SK-N-SH (cell line): ENCODE results near the gene AKR1E2. TPM values are rescaled to one million over a fixed set of nuclear protein-coding genes. Genes with fewer than 3 reads are reported as not detected.

Source experiments
- CTCF ChIA-PET: fragments of 300-600, 350-600 bp; formaldehyde crosslinking; extraction: SDS; loops from one replicate; lab custom pipeline; 2021; lab: Yijun Ruan, JAX
- POLR2A ChIA-PET: fragments of 350-600 bp; sonication (Branson Sonifier 250); formaldehyde crosslinking; extraction: SDS; loops from one replicate; lab custom pipeline; 2020; ENCODE audit warnings: antibody characterized with exemption, inconsistent platforms; lab: Yijun Ruan, JAX
- DNase-seq: peaks from one replicate; pipeline ENCODE4 v3.0.0; 2012
- H2AFZ ChIP-seq: fragments of 200-600 bp; sonication (generic); 2 replicates; pipeline ENCODE4 v1.8.1; 2016; ENCODE audit warnings: antibody characterized with exemption, mild to moderate bottlenecking, low read depth
- H3F3A ChIP-seq: fragments of 200-600 bp; sonication (generic); replicated peaks from 2 replicates; pipeline ENCODE3; 2016; ENCODE audit warnings: antibody characterized with exemption, mild to moderate bottlenecking; ENCODE audit not compliant: insufficient read depth
- H3K27ac ChIP-seq, 2 experiments: fragments of 200-500 bp in 1 of 2; fragments of 200-600 bp in 1 of 2; sonication (Bioruptor generic) in 1 of 2; sonication (generic), shearing (Covaris generic) in 1 of 2; 2 replicates each; pipeline versions ENCODE4 v1.5.1 to v1.6.1; 2014 to 2016; ENCODE audit warnings: low read depth in 2 of 2, inconsistent platforms in 1 of 2, low read length in 1 of 2, mild to moderate bottlenecking in 1 of 2, mixed read lengths in 1 of 2
- H3K27me3 ChIP-seq: fragments of 200-600 bp; sonication (generic), shearing (Covaris generic); 2 replicates; pipeline ENCODE4 v1.6.1; 2016; ENCODE audit warnings: mixed run types; ENCODE audit not compliant: insufficient read depth
- H3K36me3 ChIP-seq, 2 experiments: fragments of 200-500 bp in 1 of 2; fragments of 200-600 bp in 1 of 2; sonication (Bioruptor generic) in 1 of 2; sonication (generic) in 1 of 2; replicated peaks in 1 of 2; 2 replicates each; pipeline versions ENCODE3 to v1.5.1; 2014 to 2016; ENCODE audit warnings: low read length in 1 of 2, mild to moderate bottlenecking in 1 of 2; ENCODE audit not compliant: insufficient read depth in 2 of 2, control insufficient read depth in 1 of 2
- H3K4me1 ChIP-seq, 2 experiments: fragments of 200-500 bp in 1 of 2; fragments of 200-600 bp in 1 of 2; sonication (Bioruptor generic) in 1 of 2; sonication (generic), shearing (Covaris generic) in 1 of 2; 2 replicates each; pipeline versions ENCODE4 v1.5.1 to v1.6.1; 2014 to 2016; ENCODE audit warnings: low read depth in 1 of 2, low read length in 1 of 2, mixed run types in 1 of 2; ENCODE audit not compliant: insufficient read depth in 2 of 2, control insufficient read depth in 1 of 2
- H3K4me2 ChIP-seq: fragments of 200-600 bp; sonication (generic), shearing (Covaris generic); 2 replicates; pipeline ENCODE4 v1.6.1; 2017; ENCODE audit warnings: mixed run types
- H3K4me3 ChIP-seq, 2 experiments: fragments of 200-500 bp in 1 of 2; fragments of 200-600 bp in 1 of 2; sonication (Bioruptor generic) in 1 of 2; sonication (generic), shearing (Covaris generic) in 1 of 2; 2 replicates each; pipeline versions ENCODE4 v1.5.1 to v1.8.1; 2014 to 2016; ENCODE audit warnings: low read depth in 2 of 2, inconsistent platforms in 1 of 2, low read length in 1 of 2, mild to moderate bottlenecking in 1 of 2, mixed read lengths in 1 of 2, moderate library complexity in 1 of 2
- H3K79me2 ChIP-seq: fragments of 200-600 bp; sonication (generic); 2 replicates; pipeline ENCODE4 v1.8.1; 2017; ENCODE audit warnings: mild to moderate bottlenecking; ENCODE audit not compliant: insufficient read depth
- H3K9ac ChIP-seq: fragments of 200-600 bp; sonication (generic); 2 replicates; pipeline ENCODE4 v1.6.1; 2017; ENCODE audit warnings: mixed run types
- H3K9me2 ChIP-seq: fragments of 200-600 bp; sonication (generic); 2 replicates; pipeline ENCODE4 v1.6.1; 2017; ENCODE audit warnings: mixed run types
- H3K9me3 ChIP-seq: fragments of 200-600 bp; sonication (generic); 2 replicates; pipeline ENCODE4 v1.6.1; 2017; ENCODE audit warnings: mixed run types, mild to moderate bottlenecking, moderate library complexity
- H4K20me1 ChIP-seq: fragments of 200-600 bp; sonication (generic); 2 replicates; pipeline ENCODE4 v1.6.1; 2017; ENCODE audit warnings: mild to moderate bottlenecking, mixed run types; ENCODE audit not compliant: insufficient read depth
- EP300 ChIP-seq, 2 experiments: IDR thresholded peaks; 2 replicates each; pipeline versions ENCODE4 v1.4.0 to v1.6.1; 2012; ENCODE audit warnings: borderline replicate concordance in 1 of 2, low read depth in 1 of 2, low read length in 1 of 2
- EZH2phosphoT487 ChIP-seq: fragments of 200-600 bp; sonication (generic); IDR thresholded peaks from 2 replicates; pipeline ENCODE4 v1.6.1; 2017; ENCODE audit warnings: low read depth, mixed run types, mild to moderate bottlenecking, antibody characterized with exemption, moderate library complexity, borderline replicate concordance
- FOXJ3 ChIP-seq: sonication (generic); formaldehyde crosslinking; IDR thresholded peaks from 2 replicates; pipeline ENCODE4 v1.5.1; 2020; ENCODE audit warnings: mild to moderate bottlenecking, missing genetic modification reagents
- FOXM1 ChIP-seq: IDR thresholded peaks from 2 replicates; pipeline ENCODE4 v1.4.0; 2012; ENCODE audit warnings: low read depth, mild to moderate bottlenecking
- MXI1 ChIP-seq: IDR thresholded peaks from 2 replicates; pipeline ENCODE4 v1.6.1; 2012; ENCODE audit warnings: mild to moderate bottlenecking, low read depth, low read length, improper control_type of control experiment
- RAD21 ChIP-seq: IDR thresholded peaks from 2 replicates; pipeline ENCODE4 v1.6.1; 2012; ENCODE audit warnings: mild to moderate bottlenecking, low read length
- RCOR1 ChIP-seq: fragments of 150-350 bp; IDR thresholded peaks from 2 replicates; pipeline ENCODE4 v1.6.1; 2017; ENCODE audit warnings: antibody characterized with exemption, low read length
- RFX5 ChIP-seq: IDR thresholded peaks from 2 replicates; pipeline ENCODE4 v1.6.1; 2012; ENCODE audit warnings: mild to moderate bottlenecking, improper control_type of control experiment, low read length
- TCF12 ChIP-seq: IDR thresholded peaks from 2 replicates; pipeline ENCODE4 v1.4.0; 2012
- TEAD4 ChIP-seq: IDR thresholded peaks from 2 replicates; pipeline ENCODE4 v1.4.0; 2012; ENCODE audit warnings: mild to moderate bottlenecking, borderline replicate concordance; ENCODE audit not compliant: insufficient read depth
- USF1 ChIP-seq: IDR thresholded peaks from 2 replicates; pipeline ENCODE4 v1.4.0; 2012; ENCODE audit warnings: low read depth, borderline replicate concordance
- YY1 ChIP-seq: IDR thresholded peaks from 2 replicates; pipeline ENCODE4 v1.4.0; 2012; ENCODE audit warnings: low read depth, mild to moderate bottlenecking
- WGBS: methylation state at CpG from one replicate; pipeline ENCODE4 v1.1.6; 2017; ENCODE audit warnings: low lambda C conversion rate; 5-methylcytosine and 5-hydroxymethylcytosine counted together
- polyA plus RNA-seq, 3 experiments: library from polyadenylated mRNA; depleted of rRNA; stranded (reverse); fragments of >200 nt; gene quantifications; 2 replicates each; pipeline ENCODE4 v1.2.3, GENCODE V29; 2012
- TF ChIP-seq, protein P1 (sequence below): IDR thresholded peaks from 2 replicates; pipeline ENCODE4 v1.6.1; 2012; ENCODE audit warnings: mild to moderate bottlenecking, low read depth, low read length, moderate library complexity
- TF ChIP-seq, protein P2 (sequence below): fragments of 150-350 bp; IDR thresholded peaks from 2 replicates; pipeline ENCODE4 v1.6.1; 2016; ENCODE audit warnings: mild to moderate bottlenecking, low read depth, low read length
- TF ChIP-seq, protein P3 (sequence below): IDR thresholded peaks from 2 replicates; pipeline ENCODE4 v1.4.0; 2012; ENCODE audit warnings: low read depth, borderline replicate concordance

Gene AKR1E2
- polyA plus RNA-seq, 1 of the 3 experiments (the other 2 are of a cell fraction) = 5.8 TPM

- H3K4me2 ChIP-seq = no peak overlapping the region; the same call in 1 of the 2 replicates
- CTCF ChIA-PET = interaction anchor here (0.6 to 6.4 kb wide), 80 partner anchors 9 to 1171 kb away, joined by 3 to 114 read pairs (median 5); partner anchors contain the start of genes AKR1C3, AKR1E2 and TUBAL3
- no peaks in the 10 kb centered on the region for H3K9me2 ChIP-seq
- DNase-seq = no peak
- H3F3A ChIP-seq = peaks cover 11% of the 10 kb centered on the region
- H4K20me1 ChIP-seq = no peaks in the 10 kb centered on the region
- POLR2A ChIA-PET = no interaction called here
- no peak overlapping the region for H2AFZ ChIP-seq
- no peaks in the 10 kb centered on the region for H3K27me3 ChIP-seq
- H3K9ac ChIP-seq = no peak overlapping the region
- 92% methylated on average over 5 of the region's 5 CpGs for WGBS
- H3K4me1 ChIP-seq = peaks cover 3 to 13% of the 10 kb centered on the region in 2 experiments; a peak in 2 of 4 replicates
- no peaks in the 10 kb centered on the region for H3K79me2 ChIP-seq
- TF ChIP-seq, protein P1, sequence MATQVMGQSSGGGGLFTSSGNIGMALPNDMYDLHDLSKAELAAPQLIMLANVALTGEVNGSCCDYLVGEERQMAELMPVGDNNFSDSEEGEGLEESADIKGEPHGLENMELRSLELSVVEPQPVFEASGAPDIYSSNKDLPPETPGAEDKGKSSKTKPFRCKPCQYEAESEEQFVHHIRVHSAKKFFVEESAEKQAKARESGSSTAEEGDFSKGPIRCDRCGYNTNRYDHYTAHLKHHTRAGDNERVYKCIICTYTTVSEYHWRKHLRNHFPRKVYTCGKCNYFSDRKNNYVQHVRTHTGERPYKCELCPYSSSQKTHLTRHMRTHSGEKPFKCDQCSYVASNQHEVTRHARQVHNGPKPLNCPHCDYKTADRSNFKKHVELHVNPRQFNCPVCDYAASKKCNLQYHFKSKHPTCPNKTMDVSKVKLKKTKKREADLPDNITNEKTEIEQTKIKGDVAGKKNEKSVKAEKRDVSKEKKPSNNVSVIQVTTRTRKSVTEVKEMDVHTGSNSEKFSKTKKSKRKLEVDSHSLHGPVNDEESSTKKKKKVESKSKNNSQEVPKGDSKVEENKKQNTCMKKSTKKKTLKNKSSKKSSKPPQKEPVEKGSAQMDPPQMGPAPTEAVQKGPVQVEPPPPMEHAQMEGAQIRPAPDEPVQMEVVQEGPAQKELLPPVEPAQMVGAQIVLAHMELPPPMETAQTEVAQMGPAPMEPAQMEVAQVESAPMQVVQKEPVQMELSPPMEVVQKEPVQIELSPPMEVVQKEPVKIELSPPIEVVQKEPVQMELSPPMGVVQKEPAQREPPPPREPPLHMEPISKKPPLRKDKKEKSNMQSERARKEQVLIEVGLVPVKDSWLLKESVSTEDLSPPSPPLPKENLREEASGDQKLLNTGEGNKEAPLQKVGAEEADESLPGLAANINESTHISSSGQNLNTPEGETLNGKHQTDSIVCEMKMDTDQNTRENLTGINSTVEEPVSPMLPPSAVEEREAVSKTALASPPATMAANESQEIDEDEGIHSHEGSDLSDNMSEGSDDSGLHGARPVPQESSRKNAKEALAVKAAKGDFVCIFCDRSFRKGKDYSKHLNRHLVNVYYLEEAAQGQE = no peak
- no peak for TF ChIP-seq RCOR1
- no peak for TF ChIP-seq TCF12
- TF ChIP-seq, protein P2, sequence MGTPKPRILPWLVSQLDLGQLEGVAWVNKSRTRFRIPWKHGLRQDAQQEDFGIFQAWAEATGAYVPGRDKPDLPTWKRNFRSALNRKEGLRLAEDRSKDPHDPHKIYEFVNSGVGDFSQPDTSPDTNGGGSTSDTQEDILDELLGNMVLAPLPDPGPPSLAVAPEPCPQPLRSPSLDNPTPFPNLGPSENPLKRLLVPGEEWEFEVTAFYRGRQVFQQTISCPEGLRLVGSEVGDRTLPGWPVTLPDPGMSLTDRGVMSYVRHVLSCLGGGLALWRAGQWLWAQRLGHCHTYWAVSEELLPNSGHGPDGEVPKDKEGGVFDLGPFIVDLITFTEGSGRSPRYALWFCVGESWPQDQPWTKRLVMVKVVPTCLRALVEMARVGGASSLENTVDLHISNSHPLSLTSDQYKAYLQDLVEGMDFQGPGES = no peak
- no peak for TF ChIP-seq RFX5
- no peak for TF ChIP-seq FOXJ3 (CRISPR knock-in tag)
- TF ChIP-seq, protein P3, sequence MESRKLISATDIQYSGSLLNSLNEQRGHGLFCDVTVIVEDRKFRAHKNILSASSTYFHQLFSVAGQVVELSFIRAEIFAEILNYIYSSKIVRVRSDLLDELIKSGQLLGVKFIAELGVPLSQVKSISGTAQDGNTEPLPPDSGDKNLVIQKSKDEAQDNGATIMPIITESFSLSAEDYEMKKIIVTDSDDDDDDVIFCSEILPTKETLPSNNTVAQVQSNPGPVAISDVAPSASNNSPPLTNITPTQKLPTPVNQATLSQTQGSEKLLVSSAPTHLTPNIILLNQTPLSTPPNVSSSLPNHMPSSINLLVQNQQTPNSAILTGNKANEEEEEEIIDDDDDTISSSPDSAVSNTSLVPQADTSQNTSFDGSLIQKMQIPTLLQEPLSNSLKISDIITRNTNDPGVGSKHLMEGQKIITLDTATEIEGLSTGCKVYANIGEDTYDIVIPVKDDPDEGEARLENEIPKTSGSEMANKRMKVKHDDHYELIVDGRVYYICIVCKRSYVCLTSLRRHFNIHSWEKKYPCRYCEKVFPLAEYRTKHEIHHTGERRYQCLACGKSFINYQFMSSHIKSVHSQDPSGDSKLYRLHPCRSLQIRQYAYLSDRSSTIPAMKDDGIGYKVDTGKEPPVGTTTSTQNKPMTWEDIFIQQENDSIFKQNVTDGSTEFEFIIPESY = no peak
- no peak for TF ChIP-seq MXI1
- no peak for TF ChIP-seq RAD21
- TF ChIP-seq EP300 (IDR thresholded peaks at IDR 0.05; ENCODE audit: borderline replicate concordance in 1 of 2, low read depth in 1 of 2, low read length in 1 of 2) = no peak
- no peak for TF ChIP-seq USF1
- no peak for TF ChIP-seq TEAD4
- TF ChIP-seq EZH2phosphoT487 = no peak
- TF ChIP-seq FOXM1 = no peak
- no peak for TF ChIP-seq YY1
- H3K36me3 ChIP-seq = no peaks in the 10 kb centered on the region
- no peaks in the 10 kb centered on the region for H3K9me3 ChIP-seq
- no peak overlapping the region for H3K27ac ChIP-seq
- H3K4me3 ChIP-seq = no peak overlapping the region
Observed at GRCh38 chr10:4849042-4849402, 23.0 kb downstream of the AKR1E2 start.
